Mucosa of gallbladder (tissue), 1 donor: Measurements from ENCODE around the gene SEMA3A. TPM values are rescaled to one million over a fixed set of nuclear protein-coding genes. Genes with fewer than 3 reads are reported as not detected.

ENCODE experiments used
- DNase-seq: peaks from one replicate; pipeline ENCODE4 v3.0.0-alpha.2; 2020; ENCODE audit warnings: low spot score
- total RNA-seq: library from RNA; stranded (reverse); gene quantifications from one replicate; pipeline ENCODE4 v1.2.1, GENCODE V29; 2021
- donor health status: DM: no; HTN: no; CAD: no.

The SEMA3A gene
- total RNA-seq, 1 donor from 2014 or later: 19.2 TPM

- no peak for DNase-seq
These were observed 889 bp upstream of the SEMA3A start for GRCh38 chr7:84195295-84196060.

- no peak for DNase-seq
These were observed 842 bp downstream of the SEMA3A start for GRCh38 chr7:84193747-84194146.

GRCh38 chr7:84191842-84192241, 2.7 kb downstream of the SEMA3A start:
- no peak for DNase-seq

DNA sequence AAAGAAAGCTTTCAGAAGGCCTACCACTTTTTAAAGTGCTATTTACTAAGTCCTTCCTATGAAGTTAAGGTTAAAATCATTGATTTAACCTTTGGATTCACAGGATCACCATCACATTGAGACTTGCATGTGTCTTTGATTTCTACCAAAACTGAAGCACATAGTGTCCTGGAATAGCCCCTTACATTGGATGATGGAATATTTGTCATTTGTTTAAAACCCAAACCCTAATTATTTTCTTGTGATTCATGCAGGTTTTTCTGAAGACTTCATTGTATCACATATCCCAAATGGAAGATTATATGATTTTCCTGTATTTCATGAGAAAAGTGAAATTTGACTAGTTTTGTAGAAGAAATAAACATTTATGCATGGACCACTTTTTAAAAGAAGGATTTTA, 3.3 kb downstream of the SEMA3A start:
- DNase-seq: no peak

DNA sequence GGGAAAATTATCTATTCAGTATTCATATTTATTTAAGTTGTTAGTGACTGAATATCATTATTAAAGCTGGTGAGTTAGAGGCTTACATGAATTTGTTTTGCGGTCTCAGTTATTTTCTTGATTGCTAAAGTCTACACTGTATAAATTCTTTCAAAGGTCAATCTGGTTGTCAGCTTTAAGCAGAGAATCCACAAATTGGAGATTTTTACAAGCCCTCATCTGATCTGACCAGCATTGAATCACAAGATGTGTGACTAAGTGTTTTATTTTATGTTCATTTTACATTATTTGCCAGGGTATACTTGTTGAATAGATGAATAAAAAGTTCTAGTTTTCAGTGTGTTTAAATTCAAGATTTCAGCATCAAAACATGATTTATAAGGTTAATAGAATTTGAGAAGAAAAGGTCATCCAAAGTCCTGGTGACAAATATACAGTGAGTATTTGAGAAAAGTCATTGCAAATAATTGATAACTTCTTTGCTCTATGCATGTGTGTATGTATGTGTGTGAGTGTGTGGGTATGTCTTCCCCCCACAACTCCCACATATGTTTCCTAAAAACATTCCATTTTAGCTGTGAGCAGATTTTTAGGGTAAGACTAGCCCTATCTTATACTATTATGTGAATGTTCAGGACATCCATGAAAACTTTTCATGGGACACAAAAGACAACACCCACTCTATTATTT, 4.4 kb downstream of the SEMA3A start:
- DNase-seq: no peak

DNA sequence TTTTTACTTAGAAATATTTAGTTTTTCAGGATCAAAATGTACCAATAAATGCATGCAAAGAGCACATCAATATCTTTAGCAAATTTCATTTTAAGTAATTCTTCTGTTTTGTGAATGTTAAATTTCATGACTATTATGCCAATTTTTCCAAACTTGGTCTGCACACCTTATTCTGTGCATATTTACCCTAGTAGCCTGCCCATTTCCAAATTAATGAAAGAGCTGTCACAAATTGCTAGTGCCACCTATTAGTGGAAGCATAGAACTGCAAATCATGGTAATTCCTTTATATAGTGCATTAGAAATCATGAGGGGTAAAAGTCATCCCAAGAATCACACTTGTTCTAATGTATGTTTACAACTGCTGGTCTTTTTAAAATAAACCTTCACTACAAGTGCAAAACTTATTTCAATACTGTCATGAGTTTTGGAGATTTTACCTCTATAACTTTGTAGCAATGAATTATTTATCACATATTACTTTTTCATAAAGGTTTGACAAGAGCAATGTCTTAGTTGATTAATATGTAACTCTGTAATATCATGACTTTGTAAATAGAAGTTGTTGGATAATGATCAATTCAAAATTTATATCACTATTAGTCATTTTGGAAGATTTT, 5.7 kb downstream of the SEMA3A start:
- DNase-seq: no peak

- DNase-seq: no peak
These were observed 6.6 kb downstream of the SEMA3A start for GRCh38 chr7:84187813-84188510.

DNA sequence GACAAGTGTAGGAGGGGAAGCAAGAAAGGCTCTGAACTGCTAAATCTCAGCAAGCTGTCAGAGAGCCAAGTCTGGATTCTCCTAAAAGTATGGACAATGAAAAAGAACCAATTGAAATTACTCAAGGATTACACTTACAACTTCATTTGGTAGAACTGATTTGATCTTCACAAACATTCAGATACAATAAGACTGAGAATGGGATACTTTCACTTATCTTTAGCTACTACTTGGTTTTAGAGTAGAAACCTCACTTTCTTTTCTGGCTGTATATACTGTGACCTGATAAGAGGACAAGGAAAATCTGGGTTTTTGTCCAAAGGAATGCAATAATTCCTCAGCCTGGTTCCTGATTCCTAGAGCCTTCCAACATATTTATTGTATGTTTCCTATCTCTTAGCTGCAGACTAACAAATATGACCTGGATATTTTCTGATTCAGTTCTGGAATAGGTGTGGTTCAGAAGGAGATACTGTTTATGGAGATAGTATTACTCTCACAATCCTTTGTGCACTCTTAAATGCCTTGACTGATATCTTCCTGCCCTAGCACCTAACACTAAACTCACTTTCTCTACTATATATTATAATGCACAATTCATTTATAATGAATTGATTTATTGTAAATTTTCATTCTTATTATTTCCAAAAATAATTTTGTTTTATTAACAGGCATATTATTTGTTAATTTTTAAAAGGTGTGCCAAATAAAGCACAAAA, 7.3 kb downstream of the SEMA3A start:
- DNase-seq: no peak

DNA sequence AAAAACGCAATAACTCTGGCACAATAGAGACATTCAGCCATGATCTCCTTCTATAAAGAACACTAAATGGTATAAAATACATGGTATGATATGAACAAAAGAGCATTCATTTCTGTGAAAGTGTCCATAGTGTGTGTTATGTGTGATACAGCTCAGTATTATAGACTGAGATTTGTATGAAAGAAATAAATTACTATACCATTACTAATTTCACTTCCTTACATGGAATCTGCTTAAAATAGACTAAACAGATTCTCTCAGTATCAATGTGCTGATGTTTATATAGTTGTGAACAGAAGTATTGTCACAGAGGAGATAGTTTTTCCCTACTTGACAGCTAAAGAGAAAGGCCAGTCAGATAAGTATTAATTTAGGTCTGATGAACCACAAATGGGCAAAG, 10.8 kb downstream of the SEMA3A start:
- no peak for DNase-seq

GRCh38 chr7:84182301-84182700, 12.3 kb downstream of the SEMA3A start:
- no peak for DNase-seq

GRCh38 chr7:84181628-84182027, 13.0 kb downstream of the SEMA3A start:
- no peak for DNase-seq

- no peak for DNase-seq
These were observed 16.7 kb downstream of the SEMA3A start for GRCh38 chr7:84177758-84178412.

GRCh38 chr7:84176716-84177115, 17.9 kb downstream of the SEMA3A start:
- no peak for DNase-seq

DNA sequence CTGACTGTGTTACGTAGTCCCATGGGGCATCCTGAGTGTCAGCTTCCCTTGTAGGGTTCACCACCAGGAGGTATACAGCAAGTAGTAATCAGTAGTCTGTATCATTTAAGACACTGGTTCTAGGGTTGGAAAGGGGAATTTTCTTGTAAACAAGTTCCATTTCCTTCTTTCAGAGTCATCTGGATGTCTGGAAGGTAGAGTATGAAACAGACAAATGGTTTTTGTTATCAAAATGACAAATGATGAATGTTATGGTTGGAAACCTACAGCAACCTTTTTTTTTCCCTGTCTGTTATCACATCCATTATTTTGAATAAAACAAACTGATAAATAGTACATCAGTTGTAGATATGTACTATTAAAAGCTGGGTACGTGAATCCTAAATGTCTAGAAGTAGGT, 19.1 kb downstream of the SEMA3A start:
- no peak for DNase-seq

- no peak for DNase-seq
These were observed 23.9 kb downstream of the SEMA3A start for GRCh38 chr7:84170646-84171045.

- DNase-seq: no peak
These were observed 32.0 kb downstream of the SEMA3A start for GRCh38 chr7:84162584-84162983.

DNA sequence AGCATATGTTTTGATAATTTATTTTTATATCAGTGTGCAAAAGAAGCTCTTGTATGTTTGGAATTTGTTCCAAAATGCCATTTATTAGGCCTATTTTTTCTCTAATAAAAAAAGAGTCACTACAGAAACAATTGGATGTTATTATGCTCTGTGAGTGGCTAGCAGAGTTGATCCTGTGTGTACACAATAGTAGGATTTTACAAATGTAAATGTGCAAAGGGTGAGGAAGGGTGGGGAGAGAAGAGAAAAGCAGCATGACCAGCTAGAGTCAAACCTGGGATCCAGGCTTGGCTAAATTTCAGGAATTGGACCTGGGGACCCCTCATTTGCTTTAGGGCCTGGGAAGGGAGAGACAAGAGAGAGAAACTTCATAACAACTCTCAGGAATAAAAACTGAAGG, 32.5 kb downstream of the SEMA3A start:
- no peak for DNase-seq

DNA sequence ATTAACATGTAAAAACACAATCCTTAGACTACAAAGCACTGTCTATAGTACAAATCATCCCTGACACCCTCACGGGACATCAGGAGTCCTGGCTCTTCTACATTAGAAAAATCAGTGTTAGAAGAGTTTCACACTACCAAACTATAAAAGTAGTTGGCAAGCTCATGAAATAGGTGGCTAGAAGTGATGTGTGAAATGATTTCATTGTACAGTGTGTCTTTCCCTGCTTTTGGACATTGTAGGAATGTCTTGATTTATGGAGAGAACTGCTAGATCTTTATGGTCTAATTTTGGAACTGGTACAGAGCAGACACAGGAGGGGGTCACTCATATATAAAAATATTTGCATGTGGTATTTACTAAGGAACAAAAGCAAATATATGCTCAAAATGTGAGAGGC, 33.2 kb downstream of the SEMA3A start:
- DNase-seq: no peak

GRCh38 chr7:84159435-84159834, 35.2 kb downstream of the SEMA3A start:
- DNase-seq: no peak

GRCh38 chr7:84157171-84157570, 37.4 kb downstream of the SEMA3A start:
- no peak for DNase-seq
